ENCODE data around the gene CA10. TPM values are rescaled to one million over a fixed set of nuclear protein-coding genes. Genes with fewer than 3 reads are reported as not detected.

Gene CA10
- total and polyA plus RNA-seq, 2 of the 4 experiments (the other 2 are of a cell fraction) = not detected

- peaks cover 5% of the 10 kb centered on the region; the same call in 1 of the 2 replicates for H3K9me3 ChIP-seq (ENCODE audit: control insufficient read depth, insufficient read depth, low read length)
- H3K14ac ChIP-seq (replicated peaks; ENCODE audit: low read depth, low read length) = no peak overlapping the region
- no peak for DNase-seq
- no peak for ATAC-seq (ENCODE audit: low read depth)
- BruUV-seq (replicated peaks) = no TSS peak
- H4K8ac ChIP-seq (ENCODE audit: low read depth in 2 of 2, low read length in 2 of 2) = no peak overlapping the region
- no peak overlapping the region for H2AK9ac ChIP-seq (replicated peaks; ENCODE audit: low read depth, low read length, poor library complexity)
- no peaks in the 10 kb centered on the region for H3K4me1 ChIP-seq (ENCODE audit: control insufficient read depth, insufficient read depth, low read length)
- no peak overlapping the region for H3K4me2 ChIP-seq (ENCODE audit: low read depth, low read length)
- H2BK15ac ChIP-seq (ENCODE audit: low read depth, low read length) = no peak overlapping the region
- no peak overlapping the region for H3K4me3 ChIP-seq (ENCODE audit: insufficient read depth, low read depth, low read length)
- H2BK20ac ChIP-seq (ENCODE audit: low read depth, low read length) = no peak overlapping the region
- 0% methylated on average over 1 of the region's 5 CpGs; no CpG with 5 or more reads in 1 of the 2 experiments for WGBS, 2 experiments (ENCODE audit: extremely low coverage in 2 of 2, insufficient read length in 1 of 2)
- H4K91ac ChIP-seq (ENCODE audit: insufficient read depth, low read depth, low read length) = no peak overlapping the region
- H2BK5ac ChIP-seq (ENCODE audit: low read depth, low read length, poor library complexity, severe bottlenecking) = no peak overlapping the region
- in situ Hi-C loops (cut with MboI; ENCODE audit: low sequenced_read_pairs) = no loop called here
- no peak overlapping the region for H2AFZ ChIP-seq (replicated peaks; ENCODE audit: low read length, poor library complexity)
- no peak overlapping the region for H3K27ac ChIP-seq (ENCODE audit: insufficient read depth, low read length)
- no peaks in the 10 kb centered on the region for H4K20me1 ChIP-seq (ENCODE audit: insufficient read depth, low read length)
- H3K27me3 ChIP-seq (ENCODE audit: control insufficient read depth, insufficient read depth, low read length) = no peaks in the 10 kb centered on the region
- H3K79me1 ChIP-seq (ENCODE audit: low read depth in 1 of 2, low read length in 2 of 2) = no peaks in the 10 kb centered on the region
- dilution Hi-C loops (cut with HindIII; ENCODE audit: low sequenced_read_pairs, unreplicated experiment) = no loop called here
- CTCF ChIA-PET = no interaction called here
- no peak overlapping the region for H3K4ac ChIP-seq (ENCODE audit: low read depth, low read length)
- no peak overlapping the region for H3K9ac ChIP-seq (ENCODE audit: low read depth, low read length)
- POLR2A ChIA-PET (ENCODE audit: unreplicated experiment) = no interaction called here
- no peaks in the 10 kb centered on the region for H3K36me3 ChIP-seq (ENCODE audit: control insufficient read depth, insufficient read depth, low read length)
- no peak overlapping the region for H3K56ac ChIP-seq (ENCODE audit: extremely low read depth, insufficient read depth, low read length)
- no peak for TF ChIP-seq CTCF (conservative IDR thresholded peaks at IDR 0.05; ENCODE audit: low read depth, low read length)
- no peak for TF ChIP-seq RAD21 (IDR thresholded peaks at IDR 0.05; ENCODE audit: low read length)
- no peak for TF ChIP-seq SMC3 (IDR thresholded peaks at IDR 0.05; ENCODE audit: low read depth, low read length)
- no peak for TF ChIP-seq MAZ (IDR thresholded peaks at IDR 0.05; ENCODE audit: borderline replicate concordance, low read depth, low read length)
- no peak for TF ChIP-seq USF2 (IDR thresholded peaks at IDR 0.05; ENCODE audit: low read depth, low read length)
- no peak for TF ChIP-seq NFE2L2 (IDR thresholded peaks at IDR 0.05; ENCODE audit: low read depth, low read length)
- TF ChIP-seq POLR2A (IDR thresholded peaks at IDR 0.05; ENCODE audit: low read depth, low read length) = no peak
- TF ChIP-seq MAFK (IDR thresholded peaks at IDR 0.05; ENCODE audit: low read depth, low read length) = no peak
- no peak for TF ChIP-seq RFX5 (IDR thresholded peaks at IDR 0.05; ENCODE audit: low read depth, low read length)
- TF ChIP-seq ELK1 (IDR thresholded peaks at IDR 0.05; ENCODE audit: borderline replicate concordance, low read depth, low read length) = no peak
- no peak overlapping the region for H3K18ac ChIP-seq (ENCODE audit: low read depth, low read length)
- H2AK5ac ChIP-seq (ENCODE audit: low read depth, low read length) = no peak overlapping the region
- no peak overlapping the region for H3K23ac ChIP-seq (ENCODE audit: low read depth, low read length)
- no peak overlapping the region for H4K5ac ChIP-seq (ENCODE audit: low read depth, low read length)
- intact Hi-C loops (cut with micrococcal nuclease) = no loop called here
- H3K9me1 ChIP-seq (ENCODE audit: insufficient read depth, low read length) = no peaks in the 10 kb centered on the region
- H2BK120ac ChIP-seq (ENCODE audit: low read depth, low read length) = no peak overlapping the region
Observed at GRCh38 chr17:52048137-52048898, 110.2 kb downstream of the CA10 start.
